Occipital lobe (tissue), 2 donors: ENCODE measurements around the gene FLVCR2. TPM values are rescaled to one million over a fixed set of nuclear protein-coding genes. Genes with fewer than 3 reads are reported as not detected.

Experiments used
- DNase-seq: peaks from one replicate; lab custom pipeline; 2025; lab: John Stamatoyannopoulos, UW
- total RNA-seq: library from RNA; depleted of rRNA; stranded (reverse); fragments of >200 nt; gene quantifications from one replicate; pipeline ENCODE4 v1.2.3, GENCODE V29; 2014

Gene FLVCR2
- total RNA-seq, 1 donor from 2014 or later = 2.5 TPM

- DNase-seq = no peak
Measured at GRCh38 chr14:75630695-75631452, 52.5 kb downstream of the FLVCR2 start.

DNA sequence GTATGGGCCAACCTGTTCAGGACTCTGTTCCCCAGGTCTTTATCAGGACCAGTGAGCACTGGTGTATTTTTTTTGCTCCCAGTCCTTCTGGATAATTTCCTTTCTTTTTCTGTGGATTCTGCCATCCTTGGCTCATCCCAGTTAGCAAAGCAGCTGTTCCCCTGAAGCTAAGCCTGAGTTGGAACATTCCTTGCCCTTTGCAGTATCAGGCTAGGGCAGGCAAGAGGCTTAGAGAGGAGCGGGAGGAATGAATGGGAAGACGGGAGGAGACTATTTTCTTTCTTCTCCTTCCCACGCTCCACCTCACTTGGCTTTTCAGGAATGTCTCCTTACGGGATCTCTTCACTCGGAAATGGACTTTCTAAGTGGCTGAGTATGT is 53.0 kb downstream of the FLVCR2 start:
- DNase-seq = no peak

GRCh38 chr14:75634848-75635247 is 56.4 kb downstream of the FLVCR2 start:
- DNase-seq = no peak

DNA sequence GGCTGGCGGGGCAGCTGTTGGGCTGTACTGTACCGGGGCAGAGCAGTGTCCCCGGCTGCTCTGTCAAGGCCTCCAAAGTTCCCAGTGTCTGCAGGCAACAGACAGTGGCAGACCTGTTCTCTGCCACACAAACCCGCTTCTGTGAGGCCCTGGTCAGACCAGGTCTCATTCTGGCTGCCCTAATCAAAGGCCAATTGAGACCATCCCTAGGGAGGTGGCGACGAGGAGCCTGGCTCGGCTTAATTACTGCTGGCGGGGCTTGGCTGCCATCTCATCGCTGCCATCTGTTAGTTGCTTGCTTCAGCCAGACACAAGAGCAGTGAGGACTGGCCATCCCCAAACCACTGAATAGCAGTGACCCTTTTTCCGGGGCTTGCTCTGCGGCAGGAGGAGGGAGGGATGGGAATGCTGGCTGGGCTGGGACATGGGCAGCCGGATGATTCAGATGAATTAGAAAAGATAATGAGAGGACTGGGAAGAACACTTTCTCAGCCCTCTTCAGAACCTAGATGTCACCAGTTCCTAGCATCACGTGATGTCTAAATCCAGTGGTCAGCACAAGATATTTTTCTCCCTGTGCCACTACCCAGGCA is 57.8 kb downstream of the FLVCR2 start:
- DNase-seq = no peak

DNA sequence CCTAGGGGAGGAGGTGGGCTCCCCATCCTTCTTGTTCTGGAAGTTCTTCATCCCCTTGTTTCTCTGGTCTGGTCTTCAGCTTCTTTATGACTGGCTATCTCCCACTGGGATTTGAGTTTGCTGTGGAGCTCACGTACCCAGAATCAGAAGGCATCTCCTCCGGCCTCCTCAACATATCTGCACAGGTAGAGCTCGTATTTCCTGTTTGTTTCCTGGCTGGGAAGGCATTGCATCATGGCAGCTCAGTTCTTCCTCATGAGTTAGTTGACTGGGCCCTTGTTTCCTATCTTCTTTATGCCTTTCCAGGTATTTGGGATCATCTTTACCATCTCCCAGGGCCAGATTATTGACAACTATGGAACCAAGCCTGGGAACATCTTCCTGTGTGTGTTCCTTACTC is 62.5 kb downstream of the FLVCR2 start:
- DNase-seq = no peak

DNA sequence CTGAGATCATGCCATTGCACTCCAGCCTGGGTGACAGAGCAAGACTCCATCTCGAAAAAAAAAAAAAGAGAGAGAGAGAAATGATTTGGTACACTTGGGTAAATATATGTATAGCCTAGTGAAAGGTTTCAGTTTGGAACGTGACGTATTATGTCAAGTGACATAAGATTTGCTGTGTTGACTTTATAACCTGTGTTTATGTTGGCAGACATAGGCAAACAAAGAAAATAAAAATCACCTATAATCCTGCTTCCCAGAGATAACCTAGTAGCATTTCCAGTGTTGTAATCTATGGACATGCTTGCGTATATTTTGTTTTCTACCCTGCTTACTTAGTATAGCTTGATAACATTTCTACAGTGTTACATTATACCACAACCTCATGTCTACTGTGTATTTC is 65.6 kb downstream of the FLVCR2 start:
- DNase-seq = no peak

DNA sequence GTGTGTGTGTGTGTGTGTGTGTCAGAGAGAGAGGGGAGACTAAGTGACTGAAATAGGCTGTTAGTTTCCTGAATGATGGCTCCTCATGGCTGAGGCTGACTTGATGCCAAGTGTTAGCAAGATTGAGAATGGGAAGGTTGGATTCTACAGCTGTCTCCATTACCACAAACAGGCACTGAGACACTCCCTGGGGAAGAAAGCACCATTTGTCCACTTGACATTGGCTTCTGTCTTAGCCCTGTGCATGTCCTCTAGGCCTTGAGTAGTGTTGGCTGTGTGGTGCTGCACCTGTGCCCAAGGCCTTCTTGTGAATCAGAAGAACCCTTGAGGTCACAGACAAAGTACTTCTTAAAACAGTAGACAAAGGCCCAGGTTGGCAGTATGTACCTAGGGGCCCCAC is 66.6 kb downstream of the FLVCR2 start:
- no peak for DNase-seq

DNA sequence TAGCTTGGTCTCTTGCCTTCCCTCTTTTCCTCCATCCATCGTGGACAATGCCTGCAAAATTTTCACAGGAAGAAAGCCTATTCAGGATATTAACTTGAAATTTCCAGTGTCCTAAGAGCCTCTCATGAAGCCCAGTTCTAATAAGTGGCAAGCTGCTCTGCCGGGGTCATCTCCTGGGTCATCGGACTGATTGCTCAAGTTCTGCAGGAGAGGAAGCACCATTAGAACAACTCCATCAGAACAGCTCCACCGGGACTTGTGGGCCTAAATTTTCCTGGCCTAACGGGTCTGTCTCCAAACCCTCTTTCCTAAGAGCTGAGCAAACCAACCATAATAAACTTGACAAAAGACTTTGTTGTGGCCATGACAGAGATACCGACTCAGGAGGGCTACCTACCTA is 68.3 kb downstream of the FLVCR2 start:
- DNase-seq = no peak

- no peak for DNase-seq
Measured at GRCh38 chr14:75647640-75648039, 69.2 kb downstream of the FLVCR2 start.

- no peak for DNase-seq
Measured at GRCh38 chr14:75648066-75648838, 69.8 kb downstream of the FLVCR2 start.

DNA sequence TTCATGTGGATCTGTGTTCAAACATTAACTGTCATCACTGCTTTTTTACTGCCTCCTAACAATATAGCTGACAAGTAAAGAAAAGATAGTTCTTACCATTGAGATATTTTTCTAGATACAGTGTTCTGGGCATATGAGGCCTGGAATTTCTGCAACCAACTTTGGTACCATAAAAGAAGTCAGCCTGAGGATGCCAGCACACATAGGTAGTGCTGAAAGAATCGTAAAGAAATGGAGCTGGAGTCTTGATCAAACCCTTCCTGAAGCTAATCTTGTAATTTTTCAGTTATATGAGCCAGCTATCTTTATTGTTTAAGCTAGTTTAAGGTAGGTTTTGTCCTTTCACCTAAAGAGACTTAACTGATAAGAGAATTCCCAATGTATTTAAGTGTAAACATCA is 70.9 kb downstream of the FLVCR2 start:
- DNase-seq = no peak

DNA sequence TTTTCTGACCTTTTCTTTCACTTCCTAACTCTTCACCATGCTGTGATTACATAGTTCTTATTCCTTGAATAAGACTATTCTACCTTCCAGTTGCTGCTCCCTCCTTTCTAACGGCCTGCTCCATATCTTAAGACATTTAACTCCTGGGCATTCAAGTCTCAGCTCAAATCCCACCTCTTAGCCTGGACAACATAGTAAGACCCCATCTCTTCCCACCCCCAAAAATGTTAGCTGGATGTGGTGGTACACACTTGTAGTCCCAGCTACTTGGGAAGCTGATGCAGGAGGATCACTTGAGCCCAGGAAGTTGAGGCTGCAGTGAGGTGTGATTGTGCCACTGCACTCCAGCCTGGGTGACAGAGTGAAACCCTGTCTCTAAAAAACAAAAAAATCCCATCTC is 71.4 kb downstream of the FLVCR2 start:
- no peak for DNase-seq

GRCh38 chr14:75650253-75651058 is 72.0 kb downstream of the FLVCR2 start:
- DNase-seq = no peak

GRCh38 chr14:75653563-75653962 is 75.1 kb downstream of the FLVCR2 start:
- no peak for DNase-seq

- peak; percentile 53 for DNase-seq
Measured at GRCh38 chr14:75654127-75654732, 75.8 kb downstream of the FLVCR2 start.

DNA sequence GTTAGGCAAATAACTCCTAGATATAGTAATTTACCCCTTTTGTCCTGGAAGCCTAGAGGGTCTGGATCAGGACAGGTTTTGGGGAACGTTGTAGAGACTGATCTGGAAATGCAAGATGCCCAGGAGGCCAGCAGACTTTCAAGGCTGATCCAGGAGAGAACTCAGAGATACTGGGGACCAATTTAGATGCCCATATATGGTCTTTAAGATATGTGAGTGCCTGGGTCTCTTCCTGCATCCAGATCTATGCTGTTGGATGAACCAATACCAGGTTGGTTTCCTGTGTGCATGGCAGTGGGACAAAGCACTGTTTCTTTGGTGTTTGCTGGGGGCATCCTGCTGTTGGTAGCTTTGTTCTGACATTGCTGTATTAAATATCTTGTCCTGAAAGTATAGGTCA is 76.8 kb downstream of the FLVCR2 start:
- no peak for DNase-seq

DNA sequence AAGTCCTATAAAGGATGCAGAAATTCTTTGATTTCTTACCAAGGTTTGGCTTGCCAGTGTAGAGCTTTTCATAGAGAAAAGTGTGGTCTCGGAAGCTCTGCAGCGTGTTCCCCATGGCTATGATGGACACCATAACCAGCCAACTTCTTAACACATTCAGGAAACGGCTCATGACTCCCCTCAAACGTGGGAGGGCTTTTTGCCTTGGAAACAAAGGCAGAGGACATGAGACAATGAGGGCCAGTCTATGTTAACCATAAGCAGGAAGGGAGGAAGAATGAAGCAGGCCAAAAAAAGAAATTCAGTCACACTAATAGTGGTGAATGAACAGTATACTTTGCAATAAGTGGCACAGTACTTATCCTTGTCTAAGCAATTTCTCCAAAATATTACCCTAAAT is 78.9 kb downstream of the FLVCR2 start:
- no peak for DNase-seq

GRCh38 chr14:75658957-75659356 is 80.5 kb downstream of the FLVCR2 start:
- no peak for DNase-seq

DNA sequence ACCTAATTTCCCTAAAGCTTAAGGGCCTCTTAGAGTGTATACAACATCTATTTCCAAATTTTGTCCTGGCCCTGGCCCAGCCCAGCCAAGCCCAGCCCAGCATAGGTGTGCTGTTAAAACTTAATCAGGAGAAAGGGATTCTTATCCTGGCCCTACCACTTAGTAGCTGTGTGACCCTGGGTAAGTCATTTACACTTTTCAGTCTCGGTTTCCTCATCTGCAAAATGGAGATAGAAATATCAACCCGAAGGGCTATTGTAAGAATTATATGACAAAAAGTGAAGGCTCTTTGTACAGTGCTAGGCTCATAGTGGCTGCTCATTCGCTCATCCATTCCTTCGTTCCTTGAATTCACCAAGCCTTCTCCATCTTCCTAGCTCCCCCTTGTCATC is 81.8 kb downstream of the FLVCR2 start:
- DNase-seq = no peak

DNA sequence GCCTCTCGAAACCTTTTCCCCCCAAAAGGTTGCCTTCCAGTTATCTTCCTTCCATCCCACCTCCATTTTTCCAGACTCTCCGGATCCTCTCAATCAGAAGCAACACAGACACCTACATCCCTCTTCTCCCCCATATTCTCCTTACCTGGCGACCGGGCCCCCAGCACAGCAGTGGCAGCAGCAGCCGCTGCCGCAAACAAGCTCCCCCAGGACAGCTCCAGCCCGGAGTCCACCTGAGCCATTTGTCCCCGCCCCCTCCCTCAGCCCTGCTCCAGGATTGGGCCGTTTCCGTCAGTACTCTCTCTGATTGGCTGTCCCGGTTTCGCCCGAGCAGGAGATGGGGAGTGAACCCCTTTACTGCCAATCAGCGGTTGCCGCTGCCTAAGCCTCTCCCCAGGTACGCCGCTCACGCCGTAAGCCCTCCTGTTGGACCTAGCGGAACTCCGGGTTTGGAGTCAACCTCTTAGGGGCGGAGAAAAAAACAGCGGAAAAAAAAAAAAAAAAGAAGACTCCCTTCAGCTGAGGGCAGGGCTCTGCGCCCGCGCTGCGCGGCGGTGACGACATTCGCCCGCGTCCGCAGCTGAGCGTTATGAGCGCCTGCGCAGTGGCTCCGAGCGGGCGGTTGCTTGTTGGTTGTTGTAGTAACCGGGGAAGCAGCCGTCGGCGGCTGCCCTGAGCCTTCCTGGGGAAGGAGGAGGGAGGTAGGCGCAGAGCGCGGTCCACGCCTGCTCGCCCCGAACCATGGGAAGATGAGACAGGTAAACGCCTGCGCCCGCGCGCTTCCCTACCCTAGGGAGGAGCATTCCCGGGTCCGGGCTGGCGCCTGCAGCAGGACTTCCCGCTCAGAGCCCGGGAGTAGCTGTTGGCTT is 82.4 kb downstream of the FLVCR2 start, which contains the start of the genes ERG28 and TTLL5:
ERG28 (minus strand) TSS at position 247 of the 869 bp plus-strand sequence. CDS start 3,374 bp downstream, outside the sequence.
TTLL5 (plus strand) TSS at position 617 of the 869 bp plus-strand sequence. CDS start 1,904 bp downstream, outside the sequence.
- peak; percentile 98 for DNase-seq
